ENCODE data around the gene GAS7.
A peak's percentile ranks its signal among the peaks of the same experiment; 100 is the strongest.

Gene GAS7

GRCh38 chr17:10198509-10199249, at the start of gene GAS7:
GAS7 (minus strand) TSS chr17:10198606.
- no peak for DNase-seq (ENCODE audit: low read depth)
- H3K4me3 ChIP-seq (ENCODE audit: control insufficient read depth, low read depth, low read length) = peak within 1 kb of the TSS; percentile 35
- TF ChIP-seq, protein P1, sequence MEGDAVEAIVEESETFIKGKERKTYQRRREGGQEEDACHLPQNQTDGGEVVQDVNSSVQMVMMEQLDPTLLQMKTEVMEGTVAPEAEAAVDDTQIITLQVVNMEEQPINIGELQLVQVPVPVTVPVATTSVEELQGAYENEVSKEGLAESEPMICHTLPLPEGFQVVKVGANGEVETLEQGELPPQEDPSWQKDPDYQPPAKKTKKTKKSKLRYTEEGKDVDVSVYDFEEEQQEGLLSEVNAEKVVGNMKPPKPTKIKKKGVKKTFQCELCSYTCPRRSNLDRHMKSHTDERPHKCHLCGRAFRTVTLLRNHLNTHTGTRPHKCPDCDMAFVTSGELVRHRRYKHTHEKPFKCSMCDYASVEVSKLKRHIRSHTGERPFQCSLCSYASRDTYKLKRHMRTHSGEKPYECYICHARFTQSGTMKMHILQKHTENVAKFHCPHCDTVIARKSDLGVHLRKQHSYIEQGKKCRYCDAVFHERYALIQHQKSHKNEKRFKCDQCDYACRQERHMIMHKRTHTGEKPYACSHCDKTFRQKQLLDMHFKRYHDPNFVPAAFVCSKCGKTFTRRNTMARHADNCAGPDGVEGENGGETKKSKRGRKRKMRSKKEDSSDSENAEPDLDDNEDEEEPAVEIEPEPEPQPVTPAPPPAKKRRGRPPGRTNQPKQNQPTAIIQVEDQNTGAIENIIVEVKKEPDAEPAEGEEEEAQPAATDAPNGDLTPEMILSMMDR (IDR thresholded peaks at IDR 0.05; ENCODE audit: control insufficient read depth, insufficient read depth, low read depth, low read length, missing control alignments) = no peak

DNA sequence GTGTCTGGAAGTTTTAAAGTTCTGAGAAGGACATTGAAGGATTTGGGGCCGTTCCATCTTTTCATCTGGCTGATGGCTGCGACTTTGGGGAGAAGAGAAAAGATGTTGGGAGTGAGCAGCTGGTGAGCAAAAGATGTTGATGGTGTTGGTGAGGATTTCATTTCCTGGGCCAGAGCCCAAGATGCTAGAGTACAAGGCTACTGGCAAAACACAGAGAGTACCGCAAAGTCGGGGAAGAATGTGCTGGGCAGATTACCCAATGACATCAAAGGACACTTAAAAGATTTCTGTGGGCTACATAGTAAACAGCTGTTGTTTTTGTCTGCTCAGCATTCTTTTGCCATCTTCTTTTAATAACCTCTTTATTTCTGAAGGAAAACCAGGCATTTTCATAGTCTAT, 49.4 kb upstream of the GAS7 start:
- TF ChIP-seq, protein P1 (IDR thresholded peaks at IDR 0.05; ENCODE audit: control insufficient read depth, insufficient read depth, low read depth, low read length, missing control alignments) = no peak
- DNase-seq (ENCODE audit: low read depth) = no peak
- H3K4me3 ChIP-seq (ENCODE audit: control insufficient read depth, low read depth, low read length) = no peak overlapping the region

DNA sequence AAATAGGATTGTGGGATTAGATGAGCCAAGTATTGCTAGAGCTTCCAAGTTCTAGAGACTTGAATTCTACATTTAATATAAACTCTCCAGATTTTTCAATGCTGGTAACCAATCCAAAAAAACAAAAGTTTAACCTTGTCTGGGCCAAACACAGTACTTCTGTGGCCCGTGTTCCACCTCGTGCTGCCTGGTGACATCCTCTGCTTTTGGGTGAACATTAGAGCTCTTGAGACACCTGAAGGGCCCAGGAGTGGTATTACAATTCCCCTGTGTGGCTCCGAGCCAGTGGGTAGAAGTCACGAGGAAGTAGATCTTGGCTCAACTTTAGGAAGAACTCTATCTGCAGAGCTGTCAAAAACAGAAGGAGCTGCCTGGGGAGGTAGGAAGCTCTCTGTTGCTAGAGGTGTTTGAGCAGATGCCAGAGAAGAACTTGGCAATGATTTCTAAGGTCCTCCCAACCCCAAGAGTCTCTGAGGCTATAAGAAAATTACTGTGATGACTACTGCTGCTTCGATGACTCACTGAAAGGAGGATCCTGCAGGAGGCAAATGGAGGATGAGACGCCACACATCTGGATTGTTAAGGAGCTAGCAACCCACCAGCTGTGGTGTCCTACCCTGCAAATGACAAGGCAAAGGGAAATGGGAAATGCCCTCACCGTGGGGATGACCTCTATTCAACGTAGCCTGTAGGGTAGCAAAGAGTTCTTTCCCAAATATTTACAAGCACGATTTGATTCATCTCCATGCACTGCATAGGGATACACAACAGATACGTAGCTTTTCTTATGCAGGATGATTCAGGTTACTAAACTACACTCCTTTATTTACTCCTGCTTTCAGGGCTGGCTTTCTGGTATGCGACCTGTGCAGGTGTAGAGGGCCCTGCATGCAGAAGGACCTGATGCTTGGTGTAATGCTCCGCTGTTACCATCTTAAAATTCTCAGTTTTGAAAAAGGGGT, 45.8 kb upstream of the GAS7 start:
- TF ChIP-seq, protein P1 (IDR thresholded peaks at IDR 0.05; ENCODE audit: control insufficient read depth, insufficient read depth, low read depth, low read length, missing control alignments) = no peak
- no peak overlapping the region for H3K4me3 ChIP-seq (ENCODE audit: control insufficient read depth, low read depth, low read length)
- DNase-seq (ENCODE audit: low read depth) = no peak

GRCh38 chr17:10241781-10242180, 43.4 kb upstream of the GAS7 start:
- DNase-seq (ENCODE audit: low read depth) = no peak
- no peak overlapping the region for H3K4me3 ChIP-seq (ENCODE audit: control insufficient read depth, low read depth, low read length)
- TF ChIP-seq, protein P1 (IDR thresholded peaks at IDR 0.05; ENCODE audit: control insufficient read depth, insufficient read depth, low read depth, low read length, missing control alignments) = no peak

- no peak overlapping the region for H3K4me3 ChIP-seq (ENCODE audit: control insufficient read depth, low read depth, low read length)
- TF ChIP-seq, protein P1 (IDR thresholded peaks at IDR 0.05; ENCODE audit: control insufficient read depth, insufficient read depth, low read depth, low read length, missing control alignments) = no peak
Observed at GRCh38 chr17:10238661-10239060, 40.3 kb upstream of the GAS7 start.

DNA sequence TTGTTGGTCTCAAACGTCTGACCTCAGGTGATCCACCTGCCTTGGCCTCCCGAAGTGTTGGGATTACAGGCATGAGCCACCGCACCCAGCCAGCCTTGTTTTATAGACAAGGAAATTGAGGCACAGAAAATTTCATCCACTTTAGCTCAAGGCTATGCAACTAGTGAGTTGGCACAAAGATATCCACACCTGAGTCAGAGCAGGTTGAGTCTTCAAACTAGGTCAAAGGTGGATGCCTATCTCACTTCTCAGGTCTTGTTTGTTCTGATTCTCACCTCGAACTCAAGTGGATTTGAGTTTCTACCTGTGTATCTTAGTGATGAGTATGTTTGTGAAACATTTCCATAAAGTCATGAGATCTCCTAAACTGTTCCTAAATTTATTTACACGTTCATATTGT, 35.6 kb upstream of the GAS7 start:
- no peak overlapping the region for H3K4me3 ChIP-seq (ENCODE audit: control insufficient read depth, low read depth, low read length)
- no peak for DNase-seq (ENCODE audit: low read depth)
- TF ChIP-seq, protein P1 (IDR thresholded peaks at IDR 0.05; ENCODE audit: control insufficient read depth, insufficient read depth, low read depth, low read length, missing control alignments) = no peak

More at GRCh38 chr17:10238661-10239060, 40.3 kb upstream of the GAS7 start:
- no peak for DNase-seq (ENCODE audit: low read depth)

All from AG09309 (cell line).